ENCODE data around the gene FEN1.

FEN1 gene, protein sequence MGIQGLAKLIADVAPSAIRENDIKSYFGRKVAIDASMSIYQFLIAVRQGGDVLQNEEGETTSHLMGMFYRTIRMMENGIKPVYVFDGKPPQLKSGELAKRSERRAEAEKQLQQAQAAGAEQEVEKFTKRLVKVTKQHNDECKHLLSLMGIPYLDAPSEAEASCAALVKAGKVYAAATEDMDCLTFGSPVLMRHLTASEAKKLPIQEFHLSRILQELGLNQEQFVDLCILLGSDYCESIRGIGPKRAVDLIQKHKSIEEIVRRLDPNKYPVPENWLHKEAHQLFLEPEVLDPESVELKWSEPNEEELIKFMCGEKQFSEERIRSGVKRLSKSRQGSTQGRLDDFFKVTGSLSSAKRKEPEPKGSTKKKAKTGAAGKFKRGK

DNA sequence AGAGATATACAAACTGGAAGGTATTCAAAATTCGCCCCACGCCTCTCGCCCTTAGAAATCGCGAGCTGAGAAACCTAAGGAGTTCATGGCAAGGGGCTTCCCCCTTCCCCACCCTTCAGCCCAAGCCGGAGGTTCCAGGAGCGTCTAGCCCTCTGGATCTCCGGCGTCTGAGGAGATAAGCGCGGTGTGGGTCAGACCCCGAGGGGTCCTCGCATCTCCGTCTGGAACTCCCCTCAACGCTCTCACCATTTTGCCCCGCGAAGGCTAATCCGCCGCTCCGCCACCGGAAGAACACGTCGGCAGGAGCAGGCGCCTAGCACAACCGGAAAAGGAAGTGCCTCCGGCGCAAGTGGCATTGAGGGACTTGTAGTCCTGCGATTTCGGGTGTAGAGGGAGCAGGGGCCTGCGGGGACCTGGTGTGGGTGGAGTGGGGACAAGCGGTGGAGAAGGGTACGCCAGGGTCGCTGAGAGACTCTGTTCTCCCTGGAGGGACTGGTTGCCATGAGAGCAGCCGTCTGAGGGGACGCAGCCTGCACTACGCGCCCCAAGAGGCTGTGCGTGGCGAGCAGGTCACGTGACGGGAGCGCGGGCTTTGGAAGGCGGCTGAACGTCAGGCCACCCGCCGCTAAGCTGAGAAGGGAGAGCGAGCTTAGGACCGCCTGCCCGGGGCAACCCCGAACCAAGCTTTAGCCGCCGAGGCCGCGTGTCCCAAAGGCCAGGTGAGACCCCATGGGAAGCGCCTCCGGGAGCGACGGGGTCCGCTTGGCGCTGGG, at the start of gene FEN1, which contains the start of gene TMEM258:
Gene FEN1, plus strand, starts transcription at position 602 of the 773 bp plus-strand sequence. CDS start 2,451 bp downstream, outside the sequence.
Gene TMEM258, minus strand, starts transcription at position 290 of the 773 bp plus-strand sequence. Its CDS starts 41 bp downstream, at position 249.
- DNase-seq: peak; percentile 95

DNA sequence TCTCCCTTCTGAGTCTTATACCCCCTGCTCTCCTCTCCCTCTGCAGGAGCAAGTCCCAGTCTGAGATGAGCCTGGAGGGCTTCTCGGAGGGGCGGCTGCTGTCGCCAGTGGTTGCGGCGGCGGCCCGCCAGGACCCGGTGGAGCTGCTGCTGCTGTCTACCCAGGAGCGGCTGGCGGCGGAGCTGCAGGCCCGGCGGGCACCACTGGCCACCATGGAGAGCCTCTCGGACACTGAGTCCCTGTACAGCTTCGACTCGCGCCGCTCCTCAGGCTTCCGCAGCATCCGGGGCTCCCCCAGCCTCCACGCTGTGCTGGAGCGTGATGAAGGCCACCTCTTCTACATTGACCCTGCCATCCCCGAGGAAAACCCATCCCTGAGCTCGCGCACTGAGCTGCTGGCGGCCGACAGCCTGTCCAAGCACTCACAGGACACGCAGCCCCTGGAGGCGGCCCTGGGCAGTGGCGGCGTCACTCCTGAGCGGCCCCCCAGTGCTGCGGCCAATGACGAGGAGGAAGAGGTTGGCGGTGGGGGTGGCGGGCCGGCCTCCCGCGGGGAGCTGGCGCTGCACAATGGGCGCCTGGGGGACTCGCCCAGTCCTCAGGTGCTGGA, 49.1 kb upstream of the FEN1 start:
- no peak for DNase-seq

DNA sequence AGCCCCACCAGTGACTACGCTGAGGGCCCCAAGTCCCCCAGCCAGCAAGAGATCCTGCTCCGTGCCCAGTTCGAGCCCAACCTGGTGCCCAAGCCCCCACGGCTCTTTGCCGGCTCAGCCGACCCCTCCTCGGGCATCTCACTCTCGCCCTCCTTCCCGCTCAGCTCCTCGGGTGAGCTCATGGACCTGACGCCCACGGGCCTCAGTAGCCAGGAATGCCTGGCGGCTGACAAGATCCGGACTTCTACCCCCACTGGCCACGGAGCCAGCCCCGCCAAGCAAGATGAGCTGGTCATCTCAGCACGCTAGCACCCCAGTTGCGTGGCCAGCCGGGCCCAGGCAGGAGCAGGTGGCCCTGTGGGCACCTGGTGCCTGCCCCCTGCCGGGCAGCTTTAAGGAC, 48.5 kb upstream of the FEN1 start:
- DNase-seq: no peak

DNA sequence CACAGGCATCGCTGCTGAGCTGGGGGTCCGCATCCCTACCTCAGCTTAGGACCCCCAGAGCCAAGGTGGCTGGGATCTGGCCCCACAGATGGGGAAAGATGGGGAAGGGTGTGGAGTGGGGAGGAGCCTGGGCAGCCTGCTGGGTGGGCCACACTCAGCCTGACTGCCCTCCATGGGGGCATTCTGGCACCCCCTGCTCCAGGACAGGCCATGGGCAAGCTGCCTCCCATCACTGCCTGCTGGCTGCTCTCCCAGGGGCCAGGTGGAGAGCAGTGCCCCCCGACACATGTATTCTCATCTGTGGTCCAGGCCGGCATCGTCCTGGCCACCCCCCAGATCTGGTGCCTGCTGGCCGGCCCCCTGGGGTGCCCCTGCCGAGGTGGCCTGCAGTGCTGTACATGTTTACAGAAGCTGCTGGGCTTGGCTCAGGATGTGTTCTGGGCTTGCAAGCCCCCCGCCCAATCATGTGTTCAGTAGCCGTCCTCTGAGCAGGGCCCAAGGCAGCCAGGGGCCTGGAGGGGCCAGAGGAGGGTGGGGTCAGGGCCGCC, 48.0 kb upstream of the FEN1 start:
- DNase-seq: no peak

DNA sequence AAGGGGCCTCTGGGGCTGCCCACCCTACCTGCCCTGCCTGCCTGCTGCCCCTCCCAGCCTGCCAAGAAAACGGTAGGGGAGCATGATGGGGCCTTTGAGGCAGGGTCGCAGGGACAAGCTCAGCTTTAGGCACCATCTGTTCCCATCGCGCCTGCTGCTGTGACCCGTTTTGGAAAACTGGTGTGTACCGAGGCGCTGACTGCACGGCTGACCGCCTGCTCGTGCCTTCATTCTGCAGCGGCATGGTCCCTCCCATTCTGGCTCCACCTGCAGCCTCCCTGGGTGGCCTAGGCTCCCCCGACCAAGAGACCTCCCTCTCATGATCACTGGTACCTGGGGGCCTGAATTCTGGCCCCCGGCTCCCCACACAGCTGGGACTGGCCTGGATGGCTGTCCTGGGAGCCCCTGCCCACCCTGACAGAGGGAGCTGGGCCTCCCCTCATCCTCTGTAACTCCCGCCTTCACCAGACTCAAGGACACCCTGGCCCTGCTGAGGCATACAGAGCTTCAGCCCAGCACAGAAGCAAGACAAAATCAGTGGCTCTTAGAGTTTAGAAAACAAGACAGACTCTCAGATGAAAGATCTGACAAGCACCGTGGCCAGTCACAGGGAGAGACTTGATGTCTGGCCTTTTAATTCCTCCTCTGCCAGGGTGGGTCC, 46.8 kb upstream of the FEN1 start:
- no peak for DNase-seq

DNA sequence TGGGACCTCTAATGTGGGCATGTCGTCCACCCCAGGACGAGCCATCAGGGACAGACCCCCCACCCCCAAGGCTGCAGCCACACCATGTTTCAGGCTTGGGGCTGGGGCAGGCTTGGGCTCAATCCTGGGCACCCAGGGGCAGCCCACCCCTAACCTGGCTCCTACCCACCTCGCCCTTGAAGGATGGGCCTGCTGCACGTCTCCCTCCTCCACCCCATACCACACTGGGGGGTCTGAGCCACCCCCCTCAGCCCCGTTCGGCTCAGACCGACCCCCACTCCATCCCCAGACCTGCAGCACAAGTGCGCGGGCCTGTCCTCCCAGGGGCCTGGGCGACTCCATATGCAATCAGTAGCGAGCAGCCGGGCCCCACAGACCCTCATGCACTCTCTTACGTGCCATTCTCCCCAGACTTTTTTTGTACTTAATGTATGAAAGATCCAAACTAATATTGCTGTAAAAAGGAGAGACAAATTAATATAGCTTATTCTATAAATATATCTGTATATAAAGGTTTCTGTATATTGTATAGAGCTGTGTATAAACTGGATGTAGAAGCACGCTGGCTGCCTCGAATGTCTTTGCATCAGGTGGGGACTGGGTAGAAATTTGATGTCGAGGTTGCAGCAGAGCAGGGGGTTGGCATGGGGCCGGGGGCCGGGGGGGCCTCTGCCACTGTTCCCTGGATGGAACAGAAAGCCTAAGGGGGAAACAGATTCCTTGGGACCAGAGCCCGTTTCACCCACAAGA, 46.1 kb upstream of the FEN1 start:
- no peak for DNase-seq

DNA sequence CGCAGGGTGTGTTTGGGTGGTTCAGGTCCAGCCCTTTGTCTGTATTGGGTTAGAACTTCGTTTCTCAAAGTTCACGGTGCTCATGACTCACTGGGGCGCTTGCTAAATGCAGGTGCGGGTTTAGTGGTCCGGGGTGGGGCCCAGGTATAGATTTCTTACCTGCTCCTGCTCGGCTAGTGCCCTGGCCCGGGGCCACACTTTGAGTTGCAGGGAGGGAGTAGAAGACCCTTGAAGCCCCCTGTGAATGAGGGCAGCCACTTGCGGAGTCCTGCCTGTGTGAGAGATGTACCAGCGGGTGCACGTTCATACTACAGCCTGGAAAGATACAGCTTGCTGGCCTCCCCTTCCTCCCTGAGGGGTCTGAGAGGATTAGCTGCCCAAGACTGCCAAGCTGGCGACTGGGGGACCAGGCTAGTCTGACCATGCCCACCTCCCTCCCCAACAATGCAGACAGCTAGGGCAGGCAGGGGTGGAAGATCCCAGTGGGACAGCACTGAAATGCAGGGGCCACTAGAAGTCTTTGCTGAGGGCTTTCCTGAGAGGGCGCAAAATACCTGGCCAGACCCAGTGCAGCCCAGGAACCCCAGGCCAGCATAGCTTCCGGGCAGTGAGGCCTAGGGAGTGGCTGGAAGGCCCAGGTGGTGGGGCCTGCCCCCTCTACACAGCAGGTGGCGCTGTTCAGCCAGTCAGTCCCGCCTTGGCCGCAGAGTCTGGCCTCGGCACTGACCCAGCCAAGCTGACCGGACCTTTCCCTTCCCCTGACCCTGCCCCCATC, 45.3 kb upstream of the FEN1 start:
- DNase-seq: peak; percentile 78

DNA sequence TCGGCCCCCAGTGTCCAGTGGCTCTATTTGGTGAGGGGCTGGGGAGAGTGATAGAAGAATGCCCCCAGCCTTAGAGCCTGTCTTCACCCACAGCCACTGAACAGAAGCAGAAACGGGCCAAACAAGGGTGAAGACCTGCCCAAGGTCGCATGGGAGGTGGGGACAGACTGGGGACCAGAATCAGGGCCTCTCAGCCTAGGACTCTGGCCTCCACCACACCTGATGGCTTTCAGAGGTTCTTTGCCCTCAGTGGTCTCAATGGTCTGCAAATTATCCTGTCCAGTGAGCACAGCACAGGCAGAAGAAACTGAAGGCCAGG, 44.8 kb upstream of the FEN1 start:
- DNase-seq: no peak

DNA sequence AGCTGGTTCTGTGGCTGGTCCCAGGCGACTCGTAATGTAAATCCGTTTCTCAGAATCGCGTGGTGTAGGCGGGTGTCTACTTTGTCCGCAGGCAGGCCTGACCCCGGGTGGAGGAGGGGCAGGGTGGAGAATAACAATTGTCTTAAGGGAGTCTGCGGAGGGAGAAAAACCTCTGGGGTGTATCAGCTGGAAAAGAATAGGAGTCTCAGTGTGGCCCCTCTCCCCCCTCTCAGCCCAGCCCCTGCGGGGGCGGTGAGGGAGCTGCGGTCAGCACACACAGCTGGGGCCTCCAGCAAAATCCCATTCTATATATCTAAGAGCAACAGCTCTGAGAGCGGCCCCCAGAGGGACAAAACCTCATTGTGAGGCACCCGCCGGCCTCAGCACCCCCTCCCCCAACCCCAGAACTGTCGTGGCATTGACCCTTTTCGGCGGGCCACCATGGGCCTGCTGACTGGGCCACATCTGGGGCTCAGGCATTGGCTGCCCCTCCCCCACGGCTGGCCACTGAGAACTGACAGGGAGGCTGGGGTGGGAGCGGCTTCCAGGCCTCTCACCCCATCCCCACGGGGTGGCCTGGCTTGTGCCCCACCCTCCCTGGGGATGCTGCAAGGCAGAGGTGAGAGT, 43.0 kb upstream of the FEN1 start:
- no peak for DNase-seq

DNA sequence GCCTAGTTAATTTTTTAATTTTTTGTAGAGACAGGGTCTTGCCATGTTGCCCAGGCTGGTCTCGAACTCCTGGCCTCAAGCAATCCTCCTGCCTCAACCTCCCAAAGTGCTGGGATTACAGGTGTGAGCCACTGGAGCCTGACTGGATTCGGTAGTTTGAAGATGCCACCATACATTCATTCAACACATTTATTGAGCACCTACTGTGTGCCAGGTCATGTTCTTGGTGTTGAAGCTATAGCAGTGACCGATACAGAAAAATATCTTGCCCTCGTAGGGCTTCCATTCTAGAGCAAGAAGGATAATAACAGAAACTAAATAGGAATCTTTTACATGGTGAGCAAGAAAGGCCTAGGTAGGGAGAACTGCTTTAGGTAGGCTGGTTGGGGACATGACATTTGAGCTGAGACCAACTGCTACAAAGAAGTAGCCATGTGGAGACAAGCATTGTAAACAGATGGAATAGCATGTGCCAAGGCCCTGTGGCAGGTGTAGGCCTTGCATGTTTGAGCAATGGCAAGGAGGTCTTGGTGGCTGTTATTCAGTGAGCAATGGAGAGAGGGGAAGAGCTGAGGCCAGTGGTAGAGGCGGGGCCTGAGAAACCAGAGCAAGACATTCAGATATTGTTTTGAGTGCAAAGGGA, 42.0 kb upstream of the FEN1 start:
- no peak for DNase-seq

DNA sequence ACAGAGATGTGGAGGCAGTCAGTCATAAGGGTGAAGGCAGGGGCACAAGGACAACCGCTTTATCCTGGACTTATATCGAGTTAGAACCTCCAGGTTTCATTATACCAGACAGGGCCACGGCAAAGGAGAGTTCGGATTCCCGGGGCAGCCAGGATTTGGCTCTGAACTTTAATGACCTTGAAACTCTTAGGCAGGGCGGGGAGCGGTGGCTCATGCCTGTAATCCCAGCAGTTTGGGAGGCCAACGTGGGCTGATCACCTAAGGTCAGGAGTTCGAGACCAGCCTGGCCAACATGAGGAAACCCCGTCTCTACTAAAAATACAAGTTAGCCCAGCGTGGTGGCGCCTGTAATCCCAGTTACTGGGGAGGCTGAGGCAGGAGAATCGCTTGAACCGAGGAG, 41.3 kb upstream of the FEN1 start:
- no peak for DNase-seq

DNA sequence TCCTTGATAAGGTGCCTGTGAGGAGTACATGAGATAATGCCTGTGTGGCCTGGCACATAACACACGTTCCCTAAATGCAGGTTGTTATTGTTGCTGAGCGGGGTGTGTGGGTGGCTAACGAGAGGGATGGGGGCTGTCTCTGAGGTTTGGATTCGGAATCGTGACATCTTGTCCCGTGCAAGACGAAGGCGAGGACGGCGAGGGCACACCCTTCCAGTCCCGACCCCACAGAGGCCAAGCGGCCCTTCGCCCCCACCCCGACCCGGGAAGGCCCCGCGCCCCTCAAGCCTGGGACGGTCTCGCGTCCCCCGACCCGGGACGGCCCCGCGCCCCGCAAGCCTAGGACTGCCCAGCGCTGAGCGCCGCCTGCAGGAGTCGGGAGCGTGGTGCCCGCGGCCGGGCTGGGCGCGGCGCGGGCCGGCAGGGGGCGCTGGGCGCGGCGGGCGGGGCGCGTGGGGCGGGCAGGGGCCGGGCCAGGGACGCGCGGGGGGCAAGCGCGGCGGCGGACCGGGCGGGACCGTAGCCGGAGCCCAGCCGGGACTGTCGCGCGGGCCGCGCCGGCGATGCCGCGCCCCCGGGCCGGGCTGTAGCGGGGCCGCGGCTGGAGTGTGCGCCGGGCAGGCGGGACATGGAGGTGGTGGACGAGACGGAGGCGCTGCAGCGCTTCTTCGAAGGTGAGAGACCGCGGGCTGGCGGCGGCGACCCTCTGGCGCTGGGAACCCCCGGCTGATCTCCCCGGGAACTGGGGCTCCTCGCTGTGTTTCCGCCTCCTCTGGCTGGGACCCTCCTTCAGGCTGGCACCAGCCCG, 40.4 kb upstream of the FEN1 start, which contains the start of gene MYRF:
Gene MYRF, plus strand, starts transcription at position 520 of the 808 bp plus-strand sequence. Its CDS starts 109 bp downstream, at position 629.
- DNase-seq: peak; percentile 87

DNA sequence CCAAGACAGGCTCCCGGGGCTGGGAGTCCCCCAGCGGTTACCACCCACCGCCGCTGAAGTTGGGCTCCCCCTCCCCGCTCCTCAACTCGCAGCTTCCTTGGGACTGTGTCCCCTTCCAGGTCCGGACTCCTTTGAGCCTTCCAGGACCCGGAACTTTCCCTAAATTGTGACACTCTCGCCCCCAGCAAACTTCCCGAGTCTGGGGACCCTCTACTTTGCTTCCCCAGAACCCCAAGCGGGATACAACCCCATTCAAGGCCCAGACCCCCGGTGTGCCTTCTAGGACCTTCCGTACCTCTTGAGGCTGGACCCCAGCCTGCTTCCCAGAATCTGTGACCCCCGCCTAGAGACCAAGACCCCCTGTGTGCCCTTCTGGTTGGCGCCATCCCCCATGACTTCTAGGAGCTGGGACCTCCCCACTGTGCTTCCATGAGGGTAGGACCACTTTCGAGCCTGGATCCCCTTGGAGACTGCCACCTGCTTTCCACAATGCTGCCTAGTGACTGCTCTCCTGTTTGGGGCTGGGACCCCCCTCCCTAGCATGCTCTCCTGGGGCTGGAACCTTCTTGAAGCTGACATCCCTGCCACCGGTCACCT, 39.7 kb upstream of the FEN1 start:
- DNase-seq: no peak

DNA sequence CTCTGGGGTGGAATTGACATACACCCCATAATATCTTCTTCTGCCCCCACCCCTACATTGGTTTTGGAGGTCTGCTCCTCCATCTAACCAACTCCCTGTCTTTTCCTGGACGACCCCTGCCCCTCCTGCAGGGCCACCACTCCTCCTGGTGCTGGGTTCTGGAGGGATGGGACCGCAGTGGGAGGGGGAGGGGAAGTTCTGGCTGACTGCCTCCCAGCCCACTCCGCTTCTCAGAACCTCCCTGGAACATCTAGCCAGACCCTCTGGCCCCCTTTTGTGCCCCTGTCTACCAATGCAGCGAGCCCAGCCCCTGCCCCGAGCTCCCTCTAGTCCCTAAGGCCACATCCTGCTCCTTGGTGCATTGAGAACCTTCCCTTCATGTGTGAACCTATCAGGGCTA, 39.0 kb upstream of the FEN1 start:
- DNase-seq: no peak

DNA sequence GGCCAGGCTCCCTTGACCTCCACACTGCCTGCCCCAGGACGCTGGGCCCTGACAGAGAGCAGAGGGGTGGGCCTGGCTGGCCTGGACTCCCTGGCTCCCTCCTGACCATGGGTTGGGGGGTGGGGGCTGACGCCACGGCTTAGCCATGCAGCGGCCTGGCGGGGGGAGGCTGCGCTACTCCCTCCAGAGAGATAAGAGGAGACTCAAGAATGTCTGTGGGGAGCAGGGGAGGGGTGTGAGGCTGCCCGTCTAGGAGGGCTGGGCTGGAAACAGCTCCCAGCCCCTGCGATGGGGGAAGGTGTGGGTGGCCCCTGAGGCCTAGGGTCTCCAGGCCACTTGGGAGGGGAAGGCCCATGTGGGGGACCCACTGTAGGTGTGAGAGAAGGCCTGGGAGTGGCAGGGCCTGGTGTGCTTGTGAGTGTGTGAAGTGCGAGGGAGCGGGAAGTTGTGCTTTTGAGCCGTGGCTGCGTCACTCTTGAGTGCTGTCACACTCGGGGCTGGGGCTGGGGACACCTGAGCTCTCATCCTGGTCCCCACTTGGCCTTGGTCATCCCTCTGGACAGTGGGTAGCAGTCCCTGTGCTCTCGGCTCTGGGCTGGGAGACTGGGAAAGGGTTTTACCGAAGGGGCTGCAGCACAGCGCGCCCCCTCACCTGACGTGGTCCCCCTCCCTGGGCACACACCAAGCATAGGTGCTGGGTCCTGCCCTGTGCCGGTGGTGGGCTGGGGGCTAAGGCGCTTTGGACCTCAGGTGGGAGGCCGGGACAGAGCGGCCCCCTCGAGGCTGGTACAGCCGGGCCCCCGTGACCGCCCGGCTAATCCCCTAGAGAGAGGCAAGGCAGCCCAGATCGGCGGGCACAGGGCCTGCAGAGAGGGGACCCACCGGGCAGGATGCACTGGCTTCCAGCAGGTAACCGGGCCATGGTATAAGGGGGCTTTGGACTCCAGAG, 37.9 kb upstream of the FEN1 start:
- DNase-seq: no peak

DNA sequence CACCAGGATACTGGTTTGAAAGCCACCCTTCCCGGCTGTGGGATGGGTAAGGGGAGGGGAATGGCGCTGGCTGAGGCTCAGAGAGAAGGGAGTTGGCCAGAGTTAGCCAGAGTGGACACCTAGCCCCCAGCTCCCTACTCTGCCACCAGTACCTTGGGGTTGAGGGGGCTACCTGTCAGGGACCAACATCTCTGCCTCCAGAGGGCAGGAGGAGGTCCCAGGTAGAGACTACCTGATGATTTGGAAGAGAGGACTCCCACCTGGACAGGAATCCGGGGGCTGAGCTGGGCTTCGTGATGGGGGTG, 36.6 kb upstream of the FEN1 start:
- DNase-seq: no peak

DNA sequence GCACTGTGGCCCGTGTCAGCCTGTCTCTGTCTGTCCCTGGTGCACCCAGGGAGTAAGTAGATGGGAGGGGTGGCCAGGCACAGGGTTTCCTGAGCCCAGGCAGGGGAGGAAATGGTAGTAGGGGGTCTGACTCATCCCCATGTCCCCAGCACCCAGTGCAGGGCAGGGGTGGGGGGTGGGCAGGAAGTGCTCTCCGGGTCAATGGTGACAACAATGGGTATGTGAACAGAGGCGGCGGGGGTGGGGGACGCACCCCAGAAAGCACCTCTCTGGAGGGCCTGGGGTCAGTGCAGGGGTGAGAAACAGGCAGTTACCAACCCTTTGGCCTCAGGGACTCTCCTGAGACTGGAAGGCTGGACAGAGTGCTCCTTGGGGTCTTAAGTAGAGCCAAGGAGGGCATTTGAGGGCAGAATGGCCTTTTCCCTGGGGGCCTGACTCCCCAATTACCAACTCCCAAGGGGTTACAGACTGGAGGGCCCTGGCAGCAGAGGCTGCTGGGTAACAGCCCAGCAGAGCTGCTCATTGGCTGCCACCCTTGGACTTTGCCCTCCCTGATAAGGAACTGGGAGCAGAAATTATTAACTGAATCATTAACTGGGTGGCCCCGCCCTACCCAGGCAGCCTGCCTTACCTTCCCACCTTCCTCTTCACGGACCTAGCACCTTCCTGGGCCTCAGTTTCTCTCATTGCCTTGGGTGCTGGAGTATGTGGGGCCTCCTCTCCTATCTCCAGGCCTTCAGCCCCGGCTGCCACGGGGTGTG, 36.1 kb upstream of the FEN1 start:
- DNase-seq: no peak
